ENCODE measurements around the gene TRUB1. TPM values are rescaled to one million over a fixed set of nuclear protein-coding genes. Genes with fewer than 3 reads are reported as not detected.
"Not testable (repeated sequence)": the region's sequence is repeated elsewhere in the genome, so short reads cannot be mapped to it uniquely, and the experiment has no call there.

Gene TRUB1
- total RNA-seq, 1 donor = 6.2 TPM

DNA sequence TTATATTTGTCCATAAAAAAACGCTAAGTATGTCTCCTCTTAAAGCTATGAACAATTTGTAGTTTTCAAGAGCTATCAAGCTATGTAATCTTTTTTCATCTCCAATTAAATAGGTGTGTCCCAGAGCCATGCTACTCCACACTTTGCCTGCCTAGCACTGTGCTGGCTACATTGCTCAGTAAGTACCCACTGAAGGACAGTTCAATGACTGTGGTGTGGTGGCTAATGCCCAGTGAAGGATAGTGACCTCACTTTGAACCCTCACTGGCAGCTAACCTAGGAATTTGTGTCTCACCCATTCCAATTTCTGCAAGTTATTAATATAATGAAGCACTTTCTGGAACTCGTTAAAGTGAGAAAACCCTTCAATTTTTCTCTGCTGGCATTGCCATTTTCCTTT lies 14.4 kb upstream of the TRUB1 start:
- no peak for DNase-seq (ENCODE audit: low read depth in 2 of 3, low spot score in 2 of 3)

GRCh38 chr10:114925587-114926586 lies 12.1 kb upstream of the TRUB1 start:
- DNase-seq (ENCODE audit: low read depth in 2 of 3, low spot score in 2 of 3) = peak in 2 of 3 donors; percentile 13 to 19

- DNase-seq (ENCODE audit: low read depth in 2 of 3, low spot score in 2 of 3) = no peak
Measured at GRCh38 chr10:114928818-114929217, 9.2 kb upstream of the TRUB1 start.

- DNase-seq (ENCODE audit: low read depth in 2 of 3, low spot score in 2 of 3) = no peak
Measured at GRCh38 chr10:114930320-114930719, 7.7 kb upstream of the TRUB1 start.

- no peak for DNase-seq (ENCODE audit: low read depth in 2 of 3, low spot score in 2 of 3)
Measured at GRCh38 chr10:114931072-114931679, 6.8 kb upstream of the TRUB1 start.

GRCh38 chr10:114932225-114932624 lies 5.8 kb upstream of the TRUB1 start:
- DNase-seq (ENCODE audit: low read depth in 2 of 3, low spot score in 2 of 3) = no peak

DNA sequence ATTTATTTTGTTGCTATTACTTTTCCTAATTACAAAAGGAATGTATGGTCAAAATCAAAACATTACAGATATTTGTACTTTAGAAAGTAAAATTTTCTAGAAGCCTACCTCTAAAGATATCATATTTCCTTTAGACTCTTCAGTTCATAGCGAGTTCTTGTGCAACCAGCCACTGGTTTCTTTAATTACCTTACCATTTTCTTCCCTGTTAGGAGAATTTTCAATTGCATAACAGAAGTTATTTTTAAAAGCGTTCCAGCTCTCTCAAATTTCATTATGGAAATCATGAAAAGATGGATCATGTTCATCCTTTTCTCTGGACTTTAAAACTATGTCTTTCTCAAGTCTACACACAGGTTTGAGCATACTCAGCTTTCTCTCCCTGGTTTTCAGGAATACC lies 5.0 kb upstream of the TRUB1 start:
- no peak for DNase-seq (ENCODE audit: low read depth in 2 of 3, low spot score in 2 of 3)

- no peak for DNase-seq (ENCODE audit: low read depth in 2 of 3, low spot score in 2 of 3)
Measured at GRCh38 chr10:114933588-114933987, 4.4 kb upstream of the TRUB1 start.

DNA sequence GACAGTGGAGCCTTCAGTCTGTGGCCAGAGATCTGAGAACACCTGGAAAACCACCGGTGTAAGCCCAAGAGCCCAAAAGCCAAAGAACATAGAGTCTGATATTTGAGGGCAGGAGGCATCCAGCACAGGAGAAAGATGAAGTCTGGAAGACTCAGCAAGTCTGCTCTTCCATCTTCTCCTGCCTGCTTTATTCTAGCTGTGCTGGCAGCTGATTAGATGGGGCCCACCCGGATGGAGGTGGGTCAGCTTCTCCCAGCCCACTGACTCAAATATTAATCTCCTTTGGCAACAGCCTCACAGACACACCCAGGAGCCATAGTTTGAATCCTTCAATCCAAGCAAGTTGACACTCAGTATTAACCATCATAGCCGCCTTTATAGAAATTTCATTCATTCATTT lies 4.0 kb upstream of the TRUB1 start:
- not testable (repeated sequence) for DNase-seq (ENCODE audit: low read depth in 2 of 3, low spot score in 2 of 3)

GRCh38 chr10:114938856-114939193 lies 830 bp downstream of the TRUB1 start:
- DNase-seq (ENCODE audit: low read depth in 2 of 3, low spot score in 2 of 3) = no peak

- DNase-seq (ENCODE audit: low read depth in 2 of 3, low spot score in 2 of 3) = no peak
Measured at GRCh38 chr10:114940735-114941134, 2.7 kb downstream of the TRUB1 start.

GRCh38 chr10:114943000-114943399 lies 5.0 kb downstream of the TRUB1 start:
- no peak for DNase-seq (ENCODE audit: low read depth in 2 of 3, low spot score in 2 of 3)

DNA sequence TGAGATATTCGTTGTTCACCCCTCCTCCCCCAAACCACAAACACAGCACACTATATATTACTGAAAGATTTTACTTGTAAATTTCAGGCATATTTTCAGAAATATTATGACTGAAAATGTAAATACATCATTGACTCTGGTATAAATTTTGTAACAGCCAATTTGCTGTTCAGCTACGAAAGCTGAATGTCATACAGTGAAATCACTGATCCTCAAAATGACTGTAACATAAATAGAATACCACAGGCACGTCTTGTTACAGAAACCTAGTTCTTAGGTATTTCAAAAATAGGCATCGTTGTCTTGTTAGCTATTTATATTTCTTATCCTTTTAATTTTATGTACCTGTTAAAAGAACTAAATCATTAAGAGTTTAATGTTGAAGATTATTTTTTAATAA lies 15.1 kb downstream of the TRUB1 start:
- DNase-seq (ENCODE audit: low read depth in 2 of 3, low spot score in 2 of 3) = no peak

- no peak for DNase-seq (ENCODE audit: low read depth in 2 of 3, low spot score in 2 of 3)
Measured at GRCh38 chr10:114955984-114956383, 18.0 kb downstream of the TRUB1 start.

DNA sequence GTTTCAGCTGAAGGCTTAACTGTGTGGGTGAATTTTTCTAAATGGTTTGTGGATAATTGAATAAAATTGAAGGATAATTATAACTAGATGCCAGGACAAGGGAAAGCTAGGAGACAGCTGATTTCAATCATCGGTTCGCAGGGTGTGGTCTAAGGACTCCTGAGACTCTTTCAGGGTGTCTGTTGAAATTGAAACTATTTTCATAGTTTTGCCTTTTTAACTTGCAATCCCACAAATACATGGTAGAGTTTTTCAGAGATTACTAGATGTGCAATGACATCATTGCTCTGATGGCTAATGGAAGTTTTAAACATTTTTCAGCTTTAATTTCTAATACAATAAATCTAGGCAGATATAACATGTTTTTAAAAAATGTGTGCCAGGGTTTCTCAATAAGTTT lies 18.5 kb downstream of the TRUB1 start:
- DNase-seq (ENCODE audit: low read depth in 2 of 3, low spot score in 2 of 3) = no peak

GRCh38 chr10:114957122-114957521 lies 19.1 kb downstream of the TRUB1 start:
- no peak for DNase-seq (ENCODE audit: low read depth in 2 of 3, low spot score in 2 of 3)

GRCh38 chr10:114957673-114958072 lies 19.7 kb downstream of the TRUB1 start:
- no peak for DNase-seq (ENCODE audit: low read depth in 2 of 3, low spot score in 2 of 3)

DNA sequence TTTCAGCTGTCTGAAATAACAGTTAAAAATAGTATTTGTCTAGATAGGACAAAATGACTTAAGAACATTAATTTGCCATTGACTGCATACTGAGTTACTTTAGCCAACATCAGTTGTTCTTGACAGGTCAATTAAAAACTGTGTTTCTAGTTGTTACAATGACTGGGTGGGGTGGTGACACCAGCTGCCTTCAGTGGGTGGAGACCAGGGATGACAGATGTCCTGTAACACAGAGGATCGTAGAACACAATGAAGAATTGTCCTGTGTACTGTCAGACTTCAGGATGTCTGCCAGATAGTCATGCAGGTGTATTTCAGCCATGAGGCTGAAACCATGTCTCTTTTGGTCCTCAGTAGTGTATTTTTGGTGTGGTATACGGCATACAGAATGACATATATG lies 24.4 kb downstream of the TRUB1 start:
- DNase-seq (ENCODE audit: low read depth in 2 of 3, low spot score in 2 of 3) = no peak

DNA sequence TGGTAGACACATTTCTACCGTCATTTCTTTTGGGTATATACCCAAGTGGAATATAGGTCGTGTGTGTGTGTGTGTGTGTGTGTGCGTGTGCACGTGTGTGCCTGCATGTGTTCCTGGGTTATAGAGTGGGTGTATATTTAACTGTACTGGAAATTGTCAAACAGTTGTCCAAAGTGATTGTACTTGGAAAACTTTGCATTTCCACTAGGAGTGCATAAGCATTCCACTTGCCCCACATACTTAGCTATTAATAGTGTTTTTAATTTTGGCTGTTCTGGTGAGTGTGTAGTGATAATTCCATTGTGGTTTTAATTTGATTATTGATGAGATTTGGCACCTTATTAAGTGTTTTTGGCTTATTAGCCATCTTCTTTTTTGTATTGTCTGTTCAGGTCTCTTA lies 25.9 kb downstream of the TRUB1 start:
- no peak for DNase-seq (ENCODE audit: low read depth in 2 of 3, low spot score in 2 of 3)

DNA sequence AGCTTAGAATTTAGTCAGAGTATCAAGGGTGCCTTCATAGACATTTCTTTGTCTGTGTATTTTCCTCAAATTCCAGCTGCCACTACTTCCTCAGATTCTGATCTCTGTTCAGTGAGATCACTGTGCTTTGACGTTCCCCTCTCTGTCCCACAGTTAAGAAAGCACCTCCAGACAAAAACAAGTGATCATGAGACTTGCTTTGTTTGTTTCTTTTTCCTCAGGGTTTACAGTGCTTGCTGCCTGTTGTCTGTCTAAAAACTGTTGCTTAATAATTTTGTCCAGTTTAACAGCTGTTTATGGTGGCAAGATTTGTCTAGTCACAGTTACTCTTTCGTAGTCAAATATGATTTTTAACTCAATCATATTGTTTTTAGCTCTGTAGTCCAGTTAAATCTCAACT lies 29.1 kb downstream of the TRUB1 start:
- no peak for DNase-seq (ENCODE audit: low read depth in 2 of 3, low spot score in 2 of 3)

GRCh38 chr10:114970515-114970914 lies 32.5 kb downstream of the TRUB1 start:
- no peak for DNase-seq (ENCODE audit: low read depth in 2 of 3, low spot score in 2 of 3)

DNA sequence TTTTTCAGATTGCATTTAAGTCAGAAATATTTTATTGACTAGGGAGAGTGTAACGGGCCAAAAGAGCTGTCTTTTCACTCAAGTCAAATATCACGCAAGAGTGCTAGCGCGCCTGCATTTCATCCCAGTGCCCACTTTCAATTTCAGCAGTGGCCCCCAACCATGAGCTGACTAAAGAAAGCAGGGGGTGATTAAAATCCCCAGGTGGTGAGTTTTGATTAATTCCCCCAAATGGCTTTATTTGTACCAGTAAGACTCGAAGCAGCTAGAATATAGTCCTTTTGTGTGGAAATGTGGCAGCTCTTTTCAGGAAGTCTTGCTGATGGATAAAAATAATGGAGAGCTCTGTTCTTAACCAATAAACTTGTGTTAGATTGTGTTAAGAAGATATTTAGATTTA lies 35.3 kb downstream of the TRUB1 start:
- DNase-seq (ENCODE audit: low read depth in 2 of 3, low spot score in 2 of 3) = no peak
